Uterine smooth muscle cell (primary cell): ENCODE data around the gene PRRT1. TPM values are rescaled to one million over a fixed set of nuclear protein-coding genes. Genes with fewer than 3 reads are reported as not detected.

Experiments
- total RNA-seq: library from RNA; depleted of rRNA; stranded (reverse); fragments of >200 nt; gene quantifications from 2 replicates; pipeline ENCODE4 v1.2.3, GENCODE V29; 2014

Gene PRRT1
- total RNA-seq, result 0.11 and 0.12 TPM in 2 replicates

GRCh38 chr6:32151863-32152768 is at the start of gene PRRT1:
Gene PRRT1 (minus strand): TSS chr6:32151939. CDS start chr6:32151827, 112 bp downstream.

GRCh38 chr6:32192608-32193039 is 40.9 kb upstream of the PRRT1 start, which contains the start of gene GPSM3:
Gene GPSM3 (minus strand): TSS chr6:32192643. CDS start chr6:32192513, 130 bp downstream.

GRCh38 chr6:32190054-32190851 is 38.5 kb upstream of the PRRT1 start, which contains the start of gene PBX2:
Gene PBX2 (minus strand): TSS chr6:32190202. CDS start chr6:32189915, 287 bp downstream.

GRCh38 chr6:32184084-32184640 is 32.4 kb upstream of the PRRT1 start, which contains the start of gene AGER:
Gene AGER (minus strand): TSS chr6:32184253. CDS start chr6:32184222, 31 bp downstream.

GRCh38 chr6:32177788-32178546 is 26.2 kb upstream of the PRRT1 start, which contains the start of gene RNF5:
Gene RNF5 (plus strand): TSS chr6:32178405. CDS start chr6:32178512, 107 bp downstream.

GRCh38 chr6:32175711-32176475 is 24.2 kb upstream of the PRRT1 start, which contains the start of gene AGPAT1:
Gene AGPAT1 (minus strand): TSS chr6:32176084. CDS start chr6:32171496, 4,588 bp downstream.

GRCh38 chr6:32164295-32164694 is 12.6 kb upstream of the PRRT1 start, which contains the start of gene EGFL8:
Gene EGFL8 (plus strand): TSS chr6:32164595. CDS start chr6:32166166, 1,571 bp downstream.

GRCh38 chr6:32153564-32154513 is 2.1 kb upstream of the PRRT1 start, which contains the start of gene PPT2:
Gene PPT2 (plus strand): TSS chr6:32154141. CDS start chr6:32154595, 454 bp downstream.

GRCh38 chr6:32127717-32128592 is 23.8 kb downstream of the PRRT1 start, which contains the start of gene ATF6B:
Gene ATF6B (minus strand): TSS chr6:32128246. CDS start chr6:32128207, 39 bp downstream.

GRCh38 chr6:32109114-32109764 is 42.5 kb downstream of the PRRT1 start, which contains the start of gene TNXB:
Gene TNXB (minus strand): TSS chr6:32109338. CDS start chr6:32098198, 11,140 bp downstream.

Other genes starting within 250 kb of the PRRT1 start
- gene ZBTB12, start 249.9 kb downstream of the PRRT1 start, total RNA-seq, result 4.9 and 8.1 TPM in 2 replicates
- gene C2, start 224.2 kb downstream of the PRRT1 start, total RNA-seq, result 0.77 and 2.0 TPM in 2 replicates
- 2.3 and 5.6 TPM in 2 replicates for gene CFB, start 205.8 kb downstream of the PRRT1 start, total RNA-seq
- gene NELFE, start 193.0 kb downstream of the PRRT1 start, total RNA-seq, result 121 and 171 TPM in 2 replicates
- gene SKIC2, start 192.8 kb downstream of the PRRT1 start, total RNA-seq, result 50.1 and 53.1 TPM in 2 replicates
- gene DXO, start 179.8 kb downstream of the PRRT1 start, total RNA-seq, result 14.1 and 17.1 TPM in 2 replicates
- 2.3 and 13.4 TPM in 2 replicates for gene C4A, start 169.9 kb downstream of the PRRT1 start, total RNA-seq
- gene C4B, start 137.1 kb downstream of the PRRT1 start, total RNA-seq, result 2.0 and 6.0 TPM in 2 replicates
- gene CYP21A2, start 113.5 kb downstream of the PRRT1 start, total RNA-seq, result not detected in 2 replicates
- 5.9 and 6.7 TPM in 2 replicates for gene TNXB, start 42.6 kb downstream of the PRRT1 start, total RNA-seq
- 12.1 and 17.9 TPM in 2 replicates for gene ATF6B, start 23.7 kb downstream of the PRRT1 start, total RNA-seq
- gene FKBPL, start 21.7 kb downstream of the PRRT1 start, total RNA-seq, result 5.2 and 7.9 TPM in 2 replicates
- 9.5 and 14.6 TPM in 2 replicates for gene PPT2, start 2.2 kb upstream of the PRRT1 start, total RNA-seq
- 0.66 and 1.00 TPM in 2 replicates for gene EGFL8, start 12.7 kb upstream of the PRRT1 start, total RNA-seq
- 12.4 and 15.7 TPM in 2 replicates for gene AGPAT1, start 24.1 kb upstream of the PRRT1 start, total RNA-seq
- 29.0 and 30.9 TPM in 2 replicates for gene RNF5, start 26.5 kb upstream of the PRRT1 start, total RNA-seq
- 0.12 and 0.44 TPM in 2 replicates for gene AGER, start 32.3 kb upstream of the PRRT1 start, total RNA-seq
- 41.6 and 42.6 TPM in 2 replicates for gene PBX2, start 38.3 kb upstream of the PRRT1 start, total RNA-seq
- 0.44 and 0.87 TPM in 2 replicates for gene GPSM3, start 40.7 kb upstream of the PRRT1 start, total RNA-seq
- 0.62 and 1.4 TPM in 2 replicates for gene NOTCH4, start 72.1 kb upstream of the PRRT1 start, total RNA-seq
- under 0.01 TPM in 1 of 2 replicates, not detected in the other for gene TSBP1, start 220.0 kb upstream of the PRRT1 start, total RNA-seq